IMR-90 (cell line): Measurements from ENCODE around the gene TMEM248. TPM values are rescaled to one million over a fixed set of nuclear protein-coding genes. Genes with fewer than 3 reads are reported as not detected.

Experiments used
- ATAC-seq: fragments of 200-7000 bp; cut with Tn5 transposase; 2 replicates; pipeline ENCODE4 v1.9.1; 2020; ENCODE audit warnings: low read depth, mild to moderate bottlenecking, moderate library complexity
- BruUV-seq: library from RNA; stranded (reverse); fragments of 400-500 nt; replicated peaks from 2 replicates; lab custom pipeline; 2021; lab: Mats Ljungman, UMichigan
- CTCF ChIA-PET: fragments of 300-600 bp; formaldehyde crosslinking; extraction: SDS; loops from one replicate; lab custom pipeline; 2021; ENCODE audit warnings: antibody characterized with exemption; lab: Yijun Ruan, JAX
- POLR2A ChIA-PET: fragments of 300-600 bp; sonication (Branson Sonifier 250); formaldehyde crosslinking; loops from one replicate; lab custom pipeline; 2022; ENCODE audit warnings: antibody characterized with exemption; ENCODE audit not compliant: unreplicated experiment; lab: Charles Lee
- DNase-seq: peaks from one replicate; pipeline ENCODE4 v3.0.0; 2013
- H2AFZ ChIP-seq: replicated peaks from 2 replicates; pipeline ENCODE3; 2013; ENCODE audit warnings: low read length, mild to moderate bottlenecking; ENCODE audit not compliant: poor library complexity
- H2AK5ac ChIP-seq: 2 replicates; pipeline ENCODE4 v1.6.1; 2013; ENCODE audit warnings: low read depth, low read length, inconsistent platforms
- H2AK9ac ChIP-seq: replicated peaks from 2 replicates; pipeline ENCODE3; 2013; ENCODE audit warnings: mild to moderate bottlenecking, low read depth, low read length, moderate library complexity; ENCODE audit not compliant: poor library complexity
- H2BK120ac ChIP-seq: 2 replicates; pipeline ENCODE4 v1.6.1; 2013; ENCODE audit warnings: low read depth, low read length, inconsistent platforms
- H2BK15ac ChIP-seq: 3 replicates; pipeline ENCODE4 v1.6.1; 2013; ENCODE audit warnings: low read depth, low read length, inconsistent platforms
- H2BK20ac ChIP-seq: 2 replicates; pipeline ENCODE4 v1.6.1; 2013; ENCODE audit warnings: low read depth, mild to moderate bottlenecking, inconsistent platforms, low read length, moderate library complexity
- H2BK5ac ChIP-seq: 2 replicates; pipeline ENCODE4 v1.6.1; 2013; ENCODE audit warnings: mild to moderate bottlenecking, low read depth, low read length, inconsistent platforms; ENCODE audit not compliant: poor library complexity, severe bottlenecking
- H3K14ac ChIP-seq: replicated peaks from 2 replicates; pipeline ENCODE4 v1.6.1; 2013; ENCODE audit warnings: low read depth, low read length, inconsistent platforms
- H3K18ac ChIP-seq: 2 replicates; pipeline ENCODE4 v1.6.1; 2013; ENCODE audit warnings: low read depth, low read length, control low read depth
- H3K23ac ChIP-seq: 2 replicates; pipeline ENCODE4 v1.6.1; 2013; ENCODE audit warnings: low read depth, low read length, inconsistent platforms
- H3K27ac ChIP-seq: 2 replicates; pipeline ENCODE4 v1.5.1; 2013; ENCODE audit warnings: mild to moderate bottlenecking, control low read depth, low read length; ENCODE audit not compliant: insufficient read depth
- H3K27me3 ChIP-seq: 2 replicates; pipeline ENCODE4 v1.6.1; 2013; ENCODE audit warnings: low read length; ENCODE audit not compliant: control insufficient read depth, insufficient read depth
- H3K36me3 ChIP-seq: 2 replicates; pipeline ENCODE4 v1.6.1; 2013; ENCODE audit warnings: low read length, mixed read lengths; ENCODE audit not compliant: control insufficient read depth, insufficient read depth
- H3K4ac ChIP-seq: 2 replicates; pipeline ENCODE4 v1.6.1; 2013; ENCODE audit warnings: low read depth, low read length, inconsistent platforms
- H3K4me1 ChIP-seq: 2 replicates; pipeline ENCODE4 v1.6.1; 2013; ENCODE audit warnings: low read length, mixed read lengths; ENCODE audit not compliant: control insufficient read depth, insufficient read depth
- H3K4me2 ChIP-seq: 2 replicates; pipeline ENCODE4 v1.6.1; 2013; ENCODE audit warnings: low read depth, mild to moderate bottlenecking, control low read depth, low read length, moderate library complexity
- H3K4me3 ChIP-seq: 2 replicates; pipeline ENCODE4 v1.5.1; 2013; ENCODE audit warnings: low read depth, mild to moderate bottlenecking, control low read depth, low read length, moderate library complexity; ENCODE audit not compliant: insufficient read depth
- H3K56ac ChIP-seq: 2 replicates; pipeline ENCODE4 v1.6.1; 2013; ENCODE audit warnings: low read length, inconsistent platforms; ENCODE audit not compliant: insufficient read depth; ENCODE audit errors: extremely low read depth
- H3K79me1 ChIP-seq, 2 experiments: 2 replicates each; pipeline ENCODE4 v1.6.1; 2013; ENCODE audit warnings: low read length in 2 of 2, inconsistent platforms in 1 of 2, low read depth in 1 of 2
- H3K9ac ChIP-seq: 2 replicates; pipeline ENCODE4 v1.6.1; 2013; ENCODE audit warnings: low read depth, low read length, control low read depth
- H3K9me1 ChIP-seq: 2 replicates; pipeline ENCODE4 v1.6.1; 2013; ENCODE audit warnings: low read length, inconsistent platforms; ENCODE audit not compliant: insufficient read depth
- H3K9me3 ChIP-seq: 2 replicates; pipeline ENCODE4 v1.6.1; 2013; ENCODE audit warnings: low read length; ENCODE audit not compliant: control insufficient read depth, insufficient read depth
- H4K20me1 ChIP-seq: 2 replicates; pipeline ENCODE4 v1.6.1; 2013; ENCODE audit warnings: low read length, inconsistent platforms; ENCODE audit not compliant: insufficient read depth
- H4K5ac ChIP-seq: 2 replicates; pipeline ENCODE4 v1.6.1; 2013; ENCODE audit warnings: mild to moderate bottlenecking, low read depth, low read length, control low read depth
- H4K8ac ChIP-seq, 2 experiments: 2 replicates each; pipeline ENCODE4 v1.6.1; 2013; ENCODE audit warnings: low read depth in 2 of 2, low read length in 2 of 2, control low read depth in 1 of 2, inconsistent platforms in 1 of 2
- H4K91ac ChIP-seq: 2 replicates; pipeline ENCODE4 v1.6.1; 2013; ENCODE audit warnings: low read depth, low read length, inconsistent platforms; ENCODE audit not compliant: insufficient read depth
- CHD1 ChIP-seq: IDR thresholded peaks from 2 replicates; pipeline ENCODE4 v1.6.1; 2012; ENCODE audit warnings: low read depth, low read length, improper control_type of control experiment
- FOS ChIP-seq: fragments of 150-350 bp; IDR thresholded peaks from 2 replicates; pipeline ENCODE4 v1.6.1; 2016; ENCODE audit warnings: low read depth, low read length
- MAFK ChIP-seq: IDR thresholded peaks from 2 replicates; pipeline ENCODE4 v1.6.1; 2012; ENCODE audit warnings: low read depth, low read length, improper control_type of control experiment
- MXI1 ChIP-seq: IDR thresholded peaks from 2 replicates; pipeline ENCODE4 v1.6.1; 2012; ENCODE audit warnings: low read depth, mild to moderate bottlenecking, low read length, moderate library complexity, borderline replicate concordance
- POLR2A ChIP-seq: IDR thresholded peaks from 2 replicates; pipeline ENCODE4 v1.6.1; 2012; ENCODE audit warnings: mild to moderate bottlenecking, low read depth, low read length
- RAD21 ChIP-seq: IDR thresholded peaks from 2 replicates; pipeline ENCODE4 v1.6.1; 2012; ENCODE audit warnings: low read length, improper control_type of control experiment
- RFX5 ChIP-seq: IDR thresholded peaks from 2 replicates; pipeline ENCODE4 v1.8.0; 2012; ENCODE audit warnings: low read depth, mild to moderate bottlenecking, low read length, moderate library complexity
- USF2 ChIP-seq: fragments of 150-350 bp; IDR thresholded peaks from 2 replicates; pipeline ENCODE4 v1.6.1; 2017; ENCODE audit warnings: mild to moderate bottlenecking, antibody characterized with exemption, low read length, low read depth
- WGBS, 2 experiments: methylation state at CpG; one replicate each; pipeline versions ENCODE4 v1.1.5 to v1.1.7; 2013; ENCODE audit warnings: missing lambda C conversion rate in 2 of 2; ENCODE audit not compliant: insufficient read length in 1 of 2; ENCODE audit errors: extremely low coverage in 2 of 2; 5-methylcytosine and 5-hydroxymethylcytosine counted together
- dilution Hi-C: fragments of 300-500 bp; cut with HindIII; formaldehyde crosslinking; loops from one replicate; pipeline ENCODE4 v1.14.3; 2018; ENCODE audit warnings: low sequenced_read_pairs; ENCODE audit not compliant: unreplicated experiment
- in situ Hi-C: fragments of 300-500 bp; cut with MboI; formaldehyde crosslinking; loops from 3 replicates; pipeline ENCODE4 v1.14.3; 2019; ENCODE audit warnings: low sequenced_read_pairs, inconsistent platforms, mixed read lengths
- intact Hi-C: fragments of 100-400 bp; cut with micrococcal nuclease; formaldehyde crosslinking; loops from 2 replicates; pipeline ENCODE4 v1.10.0; 2022
- polyA plus RNA-seq, 3 experiments: library from polyadenylated mRNA; depleted of rRNA; stranded (reverse); fragments of >200 nt; gene quantifications; 2 replicates each; pipeline ENCODE4 v1.2.3, GENCODE V29; 2012; ENCODE audit warnings: low replicate concordance in 1 of 3
- total RNA-seq: library from RNA; depleted of rRNA; stranded (reverse); fragments of >200 nt; gene quantifications from 2 replicates; pipeline ENCODE4 v1.2.3, GENCODE V29; 2012
- TF ChIP-seq, protein P1 (sequence below): conservative IDR thresholded peaks from 2 replicates; pipeline ENCODE4 v1.5.1; 2012; ENCODE audit warnings: mild to moderate bottlenecking, low read depth, low read length, improper control_type of control experiment

TMEM248 gene
- total and polyA plus RNA-seq, 2 of the 4 experiments (the other 2 are of a cell fraction): 103 to 175 TPM

GRCh38 chr7:66886152-66886551, 34.9 kb upstream of the TMEM248 start:
- H3K4me3 ChIP-seq: no peak overlapping the region
- no peak overlapping the region for H2AFZ ChIP-seq
- H2BK120ac ChIP-seq: no peak overlapping the region
- peaks cover 3% of the 10 kb centered on the region for H3K4me1 ChIP-seq
- WGBS, 2 experiments: 88% methylated on average over 1 of the region's 4 CpGs; no CpG with 5 or more reads in 1 of the 2 experiments
- H3K27me3 ChIP-seq: no peaks in the 10 kb centered on the region
- dilution Hi-C loops (no loop called here), intact Hi-C loops (no loop called here), in situ Hi-C loops (no loop called here)
- H3K9ac ChIP-seq: no peak overlapping the region
- H2BK15ac ChIP-seq: no peak overlapping the region
- no peak overlapping the region for H4K8ac ChIP-seq
- H3K4ac ChIP-seq: no peak overlapping the region
- no peak overlapping the region for H3K18ac ChIP-seq
- BruUV-seq: no TSS peak
- no peak for TF ChIP-seq USF2
- TF ChIP-seq MAFK: no peak
- no peak for TF ChIP-seq MXI1
- TF ChIP-seq RFX5: no peak
- TF ChIP-seq CHD1: no peak
- TF ChIP-seq FOS: no peak
- TF ChIP-seq, protein P1, sequence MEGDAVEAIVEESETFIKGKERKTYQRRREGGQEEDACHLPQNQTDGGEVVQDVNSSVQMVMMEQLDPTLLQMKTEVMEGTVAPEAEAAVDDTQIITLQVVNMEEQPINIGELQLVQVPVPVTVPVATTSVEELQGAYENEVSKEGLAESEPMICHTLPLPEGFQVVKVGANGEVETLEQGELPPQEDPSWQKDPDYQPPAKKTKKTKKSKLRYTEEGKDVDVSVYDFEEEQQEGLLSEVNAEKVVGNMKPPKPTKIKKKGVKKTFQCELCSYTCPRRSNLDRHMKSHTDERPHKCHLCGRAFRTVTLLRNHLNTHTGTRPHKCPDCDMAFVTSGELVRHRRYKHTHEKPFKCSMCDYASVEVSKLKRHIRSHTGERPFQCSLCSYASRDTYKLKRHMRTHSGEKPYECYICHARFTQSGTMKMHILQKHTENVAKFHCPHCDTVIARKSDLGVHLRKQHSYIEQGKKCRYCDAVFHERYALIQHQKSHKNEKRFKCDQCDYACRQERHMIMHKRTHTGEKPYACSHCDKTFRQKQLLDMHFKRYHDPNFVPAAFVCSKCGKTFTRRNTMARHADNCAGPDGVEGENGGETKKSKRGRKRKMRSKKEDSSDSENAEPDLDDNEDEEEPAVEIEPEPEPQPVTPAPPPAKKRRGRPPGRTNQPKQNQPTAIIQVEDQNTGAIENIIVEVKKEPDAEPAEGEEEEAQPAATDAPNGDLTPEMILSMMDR: no peak
- no peak for TF ChIP-seq POLR2A
- TF ChIP-seq RAD21: no peak
- ChIA-PET CTCF (no interaction called here), POLR2A (no interaction called here)
- no peak overlapping the region for H3K4me2 ChIP-seq
- no peak overlapping the region for H3K56ac ChIP-seq
- ATAC-seq (no peak), DNase-seq (no peak)
- H3K79me1 ChIP-seq: no peaks in the 10 kb centered on the region
- H4K91ac ChIP-seq: no peak overlapping the region
- no peak overlapping the region for H3K23ac ChIP-seq
- no peak overlapping the region for H2AK5ac ChIP-seq
- H3K36me3 ChIP-seq: peaks cover 4% of the 10 kb centered on the region; the same call in 1 of the 2 replicates
- H2AK9ac ChIP-seq: no peak overlapping the region
- H2BK5ac ChIP-seq: no peak overlapping the region
- H3K9me1 ChIP-seq: peaks cover 3% of the 10 kb centered on the region
- no peaks in the 10 kb centered on the region for H3K9me3 ChIP-seq
- no peak overlapping the region for H2BK20ac ChIP-seq
- H4K5ac ChIP-seq: no peak overlapping the region
- no peak overlapping the region for H3K27ac ChIP-seq
- no peaks in the 10 kb centered on the region for H4K20me1 ChIP-seq
- no peak overlapping the region for H3K14ac ChIP-seq
